CD14-positive monocyte (primary cell): ENCODE measurements around the gene KRT27. TPM values are rescaled to one million over a fixed set of nuclear protein-coding genes. Genes with fewer than 3 reads are reported as not detected.

Experiments
- DNase-seq, 3 donors: peaks; one replicate each; pipeline ENCODE4 v3.0.0-alpha.2; 2011 to 2022
- H2AFZ ChIP-seq: 2 replicates; pipeline ENCODE4 v1.6.0; 2012; ENCODE audit warnings: mild to moderate bottlenecking, low read depth, low read length, inconsistent platforms; ENCODE audit not compliant: insufficient read depth, poor library complexity, severe bottlenecking
- H3K27ac ChIP-seq, 2 donors: 1 replicate in 1 of 2; 2 replicates in 1 of 2; pipeline ENCODE4 v1.5.1; 2012 to 2013; ENCODE audit warnings: low read length in 2 of 2, control low read depth in 1 of 2, inconsistent platforms in 1 of 2, low read depth in 1 of 2, mild to moderate bottlenecking in 1 of 2
- H3K27me3 ChIP-seq, 2 donors: one replicate each; pipeline versions ENCODE4 v1.6.0 to v1.6.1; 2011 to 2013; ENCODE audit warnings: low read length in 2 of 2; ENCODE audit not compliant: control insufficient read depth in 2 of 2, insufficient read depth in 2 of 2
- H3K36me3 ChIP-seq, 2 donors: replicated peaks in 1 of 2; 1 replicate in 1 of 2; 2 replicates in 1 of 2; pipeline versions ENCODE4 v1.5.1 to v1.6.1; 2012 to 2013; ENCODE audit warnings: low read length in 2 of 2, control low read depth in 1 of 2, inconsistent platforms in 1 of 2, mild to moderate bottlenecking in 1 of 2; ENCODE audit not compliant: insufficient read depth in 2 of 2, control insufficient read depth in 1 of 2
- H3K4me1 ChIP-seq, 2 donors: 1 replicate in 1 of 2; 2 replicates in 1 of 2; pipeline versions ENCODE4 v1.5.1 to v1.6.1; 2012 to 2013; ENCODE audit warnings: low read length in 2 of 2, control low read depth in 1 of 2, inconsistent platforms in 1 of 2, mild to moderate bottlenecking in 1 of 2, moderate library complexity in 1 of 2; ENCODE audit not compliant: insufficient read depth in 2 of 2, control insufficient read depth in 1 of 2
- H3K4me2 ChIP-seq: replicated peaks from 2 replicates; pipeline ENCODE3; 2012; ENCODE audit warnings: low read length, moderate library complexity, mild to moderate bottlenecking; ENCODE audit not compliant: poor library complexity, severe bottlenecking; ENCODE audit errors: extremely low read depth
- H3K4me3 ChIP-seq, 3 experiments: fragments of 200-600 bp in 1 of 3; sonication (generic) in 1 of 3; replicated peaks in 1 of 3; 1 replicate in 2 of 3; 2 replicates in 1 of 3; pipeline ENCODE4 v1.5.1; 2011 to 2013; ENCODE audit warnings: low read length in 3 of 3, mild to moderate bottlenecking in 3 of 3, control low read depth in 2 of 3, low read depth in 2 of 3, inconsistent platforms in 1 of 3, moderate library complexity in 1 of 3
- H3K79me2 ChIP-seq: 2 replicates; pipeline ENCODE4 v1.6.0; 2012; ENCODE audit warnings: mild to moderate bottlenecking, control low read depth, inconsistent platforms, low read length, moderate library complexity; ENCODE audit not compliant: insufficient read depth
- H3K9ac ChIP-seq: 2 replicates; pipeline ENCODE4 v1.6.0; 2017; ENCODE audit warnings: low read length, mild to moderate bottlenecking; ENCODE audit not compliant: insufficient read depth, poor library complexity, severe bottlenecking
- H3K9me3 ChIP-seq, 2 donors: replicated peaks in 1 of 2; 1 replicate in 1 of 2; 2 replicates in 1 of 2; pipeline versions ENCODE4 v1.5.1 to v1.6.1; 2012 to 2013; ENCODE audit warnings: low read length in 2 of 2, control low read depth in 1 of 2; ENCODE audit not compliant: control insufficient read depth in 1 of 2, insufficient read depth in 1 of 2
- H4K20me1 ChIP-seq: 2 replicates; pipeline ENCODE4 v1.6.0; 2012; ENCODE audit warnings: mild to moderate bottlenecking, low read length, control low read depth, moderate library complexity; ENCODE audit not compliant: insufficient read depth
- H3K27ac Mint-ChIP-seq, 7 donors: one replicate each; pipeline ENCODE4 v1.8.0; 2020; ENCODE audit warnings: mild to moderate bottlenecking in 7 of 7, mixed read lengths in 7 of 7, moderate library complexity in 6 of 7, inconsistent platforms in 2 of 7
- H3K27me3 Mint-ChIP-seq, 3 donors: one replicate each; pipeline ENCODE4 v1.8.0; 2021 to 2022; ENCODE audit warnings: low read depth in 3 of 3, mild to moderate bottlenecking in 3 of 3, mixed read lengths in 3 of 3, moderate library complexity in 3 of 3, inconsistent platforms in 1 of 3
- H3K36me3 Mint-ChIP-seq, 2 donors: one replicate each; pipeline ENCODE4 v1.8.0; 2020; ENCODE audit warnings: mixed read lengths in 2 of 2, inconsistent platforms in 1 of 2, mild to moderate bottlenecking in 1 of 2
- H3K4me1 Mint-ChIP-seq: one replicate; pipeline ENCODE4 v1.8.0; 2020; ENCODE audit warnings: mild to moderate bottlenecking, mixed read lengths
- H3K4me3 Mint-ChIP-seq, 2 donors: one replicate each; pipeline ENCODE4 v1.8.0; 2020; ENCODE audit warnings: mild to moderate bottlenecking in 2 of 2, mixed read lengths in 2 of 2, moderate library complexity in 1 of 2
- H3K9me3 Mint-ChIP-seq, 7 donors: one replicate each; pipeline ENCODE4 v1.8.0; 2020 to 2022; ENCODE audit warnings: mixed read lengths in 7 of 7, mild to moderate bottlenecking in 6 of 7, moderate library complexity in 6 of 7, inconsistent platforms in 2 of 7
- CTCF ChIP-seq: fragments of 200-600 bp; IDR thresholded peaks from one replicate; pipeline ENCODE4 v1.8.0; 2022; ENCODE audit warnings: antibody characterized with exemption, mild to moderate bottlenecking
- WGBS: methylation state at CpG from one replicate; pipeline ENCODE4 v1.1.5; 2013; ENCODE audit warnings: missing lambda C conversion rate; ENCODE audit not compliant: insufficient coverage; 5-methylcytosine and 5-hydroxymethylcytosine counted together
- intact Hi-C, 2 donors: fragments of 100-400 bp; cut with micrococcal nuclease; formaldehyde crosslinking; loops; one replicate each; pipeline versions ENCODE4 v1.15.0 to v1.15.1; 2023
- polyA plus RNA-seq, 3 donors: library from polyadenylated mRNA; depleted of rRNA in 1 of 3; unstranded in 2 of 3; stranded (reverse) in 1 of 3; fragments of 300-500 nt in 2 of 3; fragments of >200 nt in 1 of 3; fragmentation: Illumina TruSeq in 2 of 3; gene quantifications; 1 replicate in 2 of 3; 2 replicates in 1 of 3; pipeline ENCODE4 v1.2.3, GENCODE V29; 2012 to 2021

Gene KRT27
- polyA plus RNA-seq, 3 donors, result not detected

GRCh38 chr17:40738553-40738952, 43.8 kb downstream of the KRT27 start:
- Histone ChIP-seq H3K4me1 (no peaks in the 10 kb centered on the region), H3K27me3 (peaks cover 3 to 7% of the 10 kb centered on the region in 2 donors), H3K4me3 (no peak overlapping the region), H4K20me1 (no peaks in the 10 kb centered on the region), H2AFZ (no peak overlapping the region), H3K79me2 (no peaks in the 10 kb centered on the region), H3K9me3 (no peaks in the 10 kb centered on the region), H3K27ac (no peak overlapping the region), H3K9ac (no peak overlapping the region), H3K4me2 (no peak overlapping the region), H3K36me3 (no peaks in the 10 kb centered on the region)
- DNase-seq, result no peak
- no peak for TF ChIP-seq CTCF
- H3K9me3 Mint-ChIP-seq, result peaks cover 0 to 17% (median 5%) of the 10 kb centered on the region in 7 donors
- no peaks in the 10 kb centered on the region for H3K36me3 Mint-ChIP-seq
- intact Hi-C loops, result no loop called here
- no peak overlapping the region for H3K4me3 Mint-ChIP-seq
- H3K27ac Mint-ChIP-seq, result peak overlapping the region in 1 of 7 donors; percentile 4
- peaks cover 10 to 23% (median 12%) of the 10 kb centered on the region in 3 donors for H3K27me3 Mint-ChIP-seq
- 39% methylated on average over 4 of the region's 4 CpGs for WGBS
- no peaks in the 10 kb centered on the region for H3K4me1 Mint-ChIP-seq

- H3K27me3 Mint-ChIP-seq, result peaks cover 11 to 32% (median 16%) of the 10 kb centered on the region in 3 donors
- H3K4me1 Mint-ChIP-seq, result no peaks in the 10 kb centered on the region
- no peak overlapping the region for H2AFZ ChIP-seq
- intact Hi-C loops, result no loop called here
- no peak for DNase-seq
- H3K36me3 Mint-ChIP-seq, result no peaks in the 10 kb centered on the region
- H3K4me2 ChIP-seq, result no peak overlapping the region
- peaks cover 0 to 4% (median 1%) of the 10 kb centered on the region in 7 donors for H3K9me3 Mint-ChIP-seq
- no peaks in the 10 kb centered on the region for H3K36me3 ChIP-seq
- no peak overlapping the region for H3K9ac ChIP-seq
- no peak overlapping the region for H3K4me3 ChIP-seq
- H4K20me1 ChIP-seq, result no peaks in the 10 kb centered on the region
- H3K79me2 ChIP-seq, result no peaks in the 10 kb centered on the region
- WGBS, result 100% methylated on average over 1 of the region's 1 CpG
- no peak overlapping the region for H3K27ac ChIP-seq
- H3K9me3 ChIP-seq, result no peaks in the 10 kb centered on the region
- no peak for TF ChIP-seq CTCF
- peak overlapping the region in 1 of 2 donors; percentile 7 for H3K4me3 Mint-ChIP-seq
- no peaks in the 10 kb centered on the region for H3K4me1 ChIP-seq
- H3K27ac Mint-ChIP-seq, result no peak overlapping the region
- peaks cover 4 to 18% of the 10 kb centered on the region in 2 donors for H3K27me3 ChIP-seq
These were observed 47.3 kb downstream of the KRT27 start for GRCh38 chr17:40735016-40735415.
